UCSD-AML1 (cell line): ENCODE data around the gene SLC9B2.
A peak's percentile ranks its signal among the peaks of the same experiment; 100 is the strongest.

ENCODE experiments used
- DNase-seq: peaks from one replicate; lab custom pipeline; 2025; ENCODE audit not compliant: unreplicated experiment; lab: John Stamatoyannopoulos, UW

Gene SLC9B2

GRCh38 chr4:103079621-103080020, 3.1 kb upstream of the SLC9B2 start:
- no peak for DNase-seq

GRCh38 chr4:103075894-103076746, 441 bp downstream of the SLC9B2 start:
- DNase-seq: peak; percentile 74

GRCh38 chr4:103075435-103075893, 1.1 kb downstream of the SLC9B2 start:
- no peak for DNase-seq

DNA sequence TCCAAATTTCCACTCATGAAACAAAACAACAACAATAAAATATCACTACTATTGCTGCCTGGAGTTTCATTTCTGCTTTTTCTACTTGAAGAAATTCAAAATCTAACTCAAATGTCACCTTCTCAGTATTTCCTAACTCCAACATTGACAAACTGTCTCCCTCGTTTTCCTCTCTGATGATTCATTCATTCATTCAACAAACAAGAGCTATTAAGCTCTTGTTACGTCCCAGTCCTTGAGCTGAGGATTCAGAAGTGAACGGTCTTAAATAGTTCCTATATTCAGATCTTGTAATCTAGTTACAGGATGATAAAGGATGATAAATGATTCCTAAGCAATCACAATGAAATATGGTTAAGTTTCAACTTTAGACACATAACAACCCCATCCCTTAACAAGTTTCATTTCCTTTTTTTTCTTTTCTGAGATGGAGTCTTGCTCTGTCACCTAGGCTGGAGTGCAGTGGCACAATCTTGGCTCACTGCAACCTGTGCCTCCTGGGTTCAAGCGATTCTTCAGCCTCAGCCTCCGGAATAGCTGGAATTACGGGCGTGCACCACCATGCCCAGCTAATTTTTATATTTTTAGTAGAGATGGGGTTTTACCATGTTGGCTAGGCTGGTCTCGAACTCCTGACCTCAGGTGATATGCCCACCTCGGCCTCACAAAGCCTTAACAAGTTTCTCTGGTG, 1.7 kb downstream of the SLC9B2 start:
- DNase-seq: no peak

DNA sequence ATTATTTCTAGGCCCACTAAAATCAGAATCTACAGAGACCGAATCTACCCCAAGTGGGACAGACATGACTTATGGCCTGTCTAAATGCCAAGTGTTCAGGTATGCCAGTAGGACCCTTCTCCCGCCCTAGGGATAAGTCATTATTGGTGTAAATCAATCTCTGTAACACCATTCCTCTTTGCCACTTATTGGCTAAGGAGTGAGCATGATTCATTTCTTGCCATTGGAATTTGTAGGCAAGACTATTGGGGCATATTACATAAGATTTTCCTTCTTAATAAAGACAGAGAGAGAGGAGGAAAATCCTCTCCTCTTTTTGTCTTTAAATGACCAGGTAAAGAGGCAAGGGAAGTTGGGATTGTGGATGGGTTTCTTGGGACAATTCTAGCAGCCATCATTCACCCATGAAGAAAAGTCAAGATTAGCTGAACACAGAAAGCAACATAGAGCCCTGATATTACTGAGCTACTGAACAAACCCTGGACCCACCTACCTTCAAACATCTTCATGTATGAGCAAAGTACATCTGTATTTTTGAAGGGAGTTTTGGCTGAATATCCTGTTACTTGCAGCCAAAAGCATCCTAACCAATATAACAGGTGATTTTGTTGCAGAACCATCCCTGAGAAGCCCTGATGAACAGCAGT, 2.6 kb downstream of the SLC9B2 start:
- no peak for DNase-seq

DNA sequence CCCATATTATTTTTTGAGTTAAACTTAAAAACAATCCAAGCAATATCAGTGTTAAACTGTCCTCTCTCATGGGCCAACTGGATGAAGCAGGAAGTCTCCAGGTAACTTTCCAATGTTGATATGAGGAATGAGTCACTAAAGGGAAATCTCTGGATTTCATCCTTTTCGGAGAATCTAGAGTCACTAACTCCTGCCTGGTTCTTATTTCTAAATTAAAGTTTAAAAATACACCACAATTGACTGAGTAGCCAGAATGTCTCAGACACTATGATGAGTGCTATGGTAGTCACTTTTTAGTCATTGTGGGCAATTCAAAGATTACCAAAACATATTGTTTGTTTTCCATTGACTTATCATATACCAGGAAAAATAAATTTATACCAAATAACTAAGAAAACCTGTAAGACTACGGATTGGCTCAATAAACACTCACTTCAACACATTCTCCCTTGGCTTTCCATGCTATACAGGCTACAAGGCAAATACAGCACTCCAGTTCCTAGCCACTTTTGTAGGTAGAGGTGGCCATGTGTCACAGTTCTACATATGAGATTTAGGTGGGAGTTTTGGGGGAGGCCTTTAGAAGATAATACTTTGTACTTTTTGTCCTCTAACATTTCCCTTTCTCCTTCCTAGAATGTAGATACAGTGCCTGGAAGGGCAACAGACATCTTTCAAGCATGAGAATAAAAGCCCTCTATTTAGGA, 8.6 kb downstream of the SLC9B2 start:
- DNase-seq: no peak

- DNase-seq: no peak
These were observed 16.0 kb downstream of the SLC9B2 start for GRCh38 chr4:103060453-103061148.

DNA sequence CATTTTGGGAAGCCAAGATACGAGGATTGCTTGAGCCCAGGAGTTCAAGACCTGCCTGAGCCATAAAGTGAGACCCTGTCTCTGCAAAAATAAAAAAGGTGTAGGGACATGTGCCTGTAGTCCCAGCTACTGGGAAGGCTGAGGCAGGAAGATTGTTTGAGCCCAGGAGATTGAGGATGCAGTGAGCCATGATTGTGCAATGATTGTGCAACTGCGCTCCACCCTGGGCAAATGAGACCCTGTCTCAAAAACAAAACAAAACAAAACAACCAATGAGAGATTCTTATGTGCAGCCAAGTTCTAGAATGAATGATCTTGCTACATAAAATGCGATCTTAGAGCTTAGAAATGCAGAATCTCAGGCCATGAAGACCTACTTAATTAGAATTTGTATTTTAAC, 22.5 kb downstream of the SLC9B2 start:
- no peak for DNase-seq

- DNase-seq: no peak
These were observed 23.8 kb downstream of the SLC9B2 start for GRCh38 chr4:103052779-103053178.

GRCh38 chr4:103052145-103052544, 24.4 kb downstream of the SLC9B2 start:
- no peak for DNase-seq

DNA sequence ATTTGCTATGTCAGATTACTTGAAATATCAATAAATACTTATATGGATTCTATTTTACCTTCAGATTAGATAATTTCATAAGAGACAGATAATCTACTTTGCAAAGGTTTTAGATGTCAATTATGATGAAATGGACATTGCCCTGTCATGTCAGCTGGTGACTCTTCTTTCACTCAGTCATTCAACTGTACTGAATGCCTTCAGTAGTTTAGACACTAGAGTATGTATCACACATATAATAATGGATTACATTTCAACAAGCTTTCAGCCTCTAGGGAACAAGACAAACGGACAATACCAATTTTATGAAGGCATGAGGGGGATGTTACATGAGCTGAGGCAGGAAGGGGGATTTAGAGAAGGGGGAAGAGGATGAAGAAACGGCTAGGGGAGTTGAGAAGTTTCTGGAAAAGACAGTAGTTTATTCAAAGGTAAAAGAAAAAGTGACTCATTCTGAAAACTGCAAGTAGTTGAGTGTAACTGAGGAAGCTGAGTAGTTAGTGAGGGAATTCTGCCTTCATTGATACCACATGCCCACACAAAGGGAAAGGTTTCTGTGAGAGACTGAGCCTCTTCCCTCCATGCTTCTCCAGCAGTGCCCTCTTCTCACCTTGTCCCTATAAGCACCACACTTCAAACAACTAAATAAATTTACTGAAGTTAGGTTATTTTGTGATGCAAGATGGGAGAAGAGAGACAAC, 25.7 kb downstream of the SLC9B2 start:
- DNase-seq: no peak

DNA sequence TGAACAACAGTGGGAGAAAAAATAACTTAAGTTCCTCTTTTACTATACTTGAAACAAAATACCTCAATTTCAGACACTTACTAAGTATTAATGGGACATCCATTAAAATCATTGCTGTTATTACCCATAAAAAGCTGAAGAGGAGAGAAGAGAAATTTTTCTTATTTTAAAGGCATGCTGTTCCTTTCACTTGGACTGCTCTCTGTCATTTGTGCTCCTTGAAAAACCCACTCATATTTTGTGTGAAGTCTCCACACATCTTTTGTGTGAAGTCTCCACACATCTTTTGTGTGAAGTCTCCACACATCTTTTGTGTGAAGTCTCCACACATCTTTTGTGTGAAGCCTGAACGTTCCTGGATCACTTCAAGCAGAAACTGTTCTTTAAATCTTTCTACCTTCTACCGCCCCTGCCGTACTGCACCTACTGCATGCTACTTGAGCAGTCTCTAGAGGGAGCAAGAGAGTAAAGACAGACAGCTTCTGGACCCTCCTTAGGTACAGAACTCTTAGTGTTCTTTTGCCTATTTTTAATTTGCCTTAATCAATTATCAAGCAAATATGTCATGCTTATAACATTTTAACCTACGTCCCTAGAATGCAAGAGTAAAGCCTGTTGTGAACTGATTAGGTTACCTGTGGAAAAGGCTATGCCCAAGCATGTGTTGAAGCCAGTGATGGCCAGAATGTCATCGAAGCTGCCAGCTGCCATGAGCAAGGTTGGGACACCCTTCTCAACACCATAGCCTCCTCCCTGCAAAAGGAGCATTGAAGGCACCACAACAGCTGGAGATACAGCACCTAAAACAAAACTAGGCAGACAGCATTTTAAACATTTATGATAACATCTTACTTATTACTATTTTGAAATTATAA, 29.9 kb downstream of the SLC9B2 start:
- DNase-seq: peak; percentile 6

- DNase-seq: no peak
These were observed 32.4 kb downstream of the SLC9B2 start for GRCh38 chr4:103044183-103044582.

DNA sequence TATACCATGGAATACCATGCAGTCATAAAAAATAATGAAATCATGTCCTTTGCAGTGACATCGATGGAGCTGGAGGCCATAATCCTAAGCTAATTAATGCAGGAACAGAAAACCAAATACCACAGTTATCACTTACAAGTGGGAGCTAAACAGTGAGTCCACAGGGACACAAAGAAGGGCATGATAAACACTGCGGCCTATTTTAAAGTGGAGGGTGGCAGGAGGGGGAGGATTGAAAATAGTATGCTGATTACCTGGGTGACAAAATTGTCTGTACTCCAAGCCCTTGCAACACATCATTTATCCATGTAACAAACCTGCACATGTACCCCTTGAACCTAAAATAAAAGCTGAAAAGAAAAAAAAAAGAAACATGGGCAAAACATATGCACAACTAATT, 40.4 kb downstream of the SLC9B2 start:
- DNase-seq: no peak

DNA sequence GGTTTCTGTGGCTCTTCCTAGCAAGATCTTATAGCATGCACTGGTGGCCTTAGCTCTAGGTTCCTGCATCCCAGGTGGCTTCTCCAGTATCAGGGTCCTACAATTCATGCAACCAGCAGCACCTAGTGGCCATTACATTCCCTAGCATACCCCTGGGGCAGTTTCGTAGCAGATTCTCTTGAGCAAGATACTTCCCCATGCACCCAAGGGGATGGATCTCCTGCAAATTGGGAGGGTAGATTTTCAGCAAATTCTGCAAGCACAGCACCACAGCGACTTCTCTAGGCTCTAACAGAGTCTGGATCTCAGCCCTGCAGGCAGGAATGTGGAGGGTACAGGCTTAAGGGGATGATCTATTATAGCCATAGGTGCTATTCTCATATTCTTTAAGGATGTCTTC, 44.0 kb downstream of the SLC9B2 start:
- DNase-seq: peak; percentile 17

GRCh38 chr4:103030791-103031190, 45.8 kb downstream of the SLC9B2 start:
- no peak for DNase-seq

GRCh38 chr4:103029300-103029699, 47.3 kb downstream of the SLC9B2 start:
- no peak for DNase-seq

DNA sequence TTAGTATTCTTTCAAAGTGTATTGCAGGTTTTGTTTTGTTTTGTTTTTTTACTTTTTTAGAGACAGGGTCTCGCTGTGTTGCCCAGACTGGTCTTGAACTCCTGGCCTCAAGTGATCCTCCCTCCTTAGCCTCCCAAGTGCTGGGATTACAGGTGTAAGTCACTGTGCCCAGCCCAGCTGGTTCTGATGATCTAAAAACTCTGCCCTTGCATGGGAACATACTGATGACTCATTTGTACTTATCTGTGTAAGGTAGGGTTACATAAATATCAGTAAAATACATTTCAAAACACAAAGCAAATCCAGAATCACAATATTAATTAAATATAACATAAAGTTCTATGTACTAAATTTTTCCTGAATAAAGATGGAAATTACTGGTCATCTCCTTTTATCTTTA, 49.7 kb downstream of the SLC9B2 start:
- DNase-seq: no peak

DNA sequence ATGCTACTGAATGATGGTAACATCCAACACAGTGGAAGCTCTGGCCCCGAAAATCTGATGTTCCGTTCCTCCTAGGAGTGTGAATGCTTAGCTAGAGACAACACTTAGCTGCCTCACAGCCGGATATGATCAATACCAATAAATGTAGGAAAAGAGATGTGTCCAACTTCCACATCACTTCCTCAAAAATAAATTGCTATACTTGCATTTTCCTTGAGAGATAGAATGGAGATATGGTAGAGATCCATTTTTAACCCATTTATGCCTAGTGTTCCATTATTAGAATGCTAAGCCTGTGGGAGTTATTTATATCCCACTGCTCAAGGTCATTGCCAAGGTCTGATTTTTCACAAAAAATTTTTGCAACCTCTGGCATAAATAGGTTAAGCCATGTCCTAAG, 51.6 kb downstream of the SLC9B2 start:
- no peak for DNase-seq
